Transverse colon (tissue), 4 donors: Measurements from ENCODE around the gene KLHL21. TPM values are rescaled to one million over a fixed set of nuclear protein-coding genes. Genes with fewer than 3 reads are reported as not detected.

ENCODE experiments used
- DNase-seq: peaks from one replicate; pipeline ENCODE4 v3.0.0-alpha.2; 2019
- H3K27ac ChIP-seq, 4 donors: fragments of 200-600 bp; sonication (generic); 2 replicates each; pipeline ENCODE4 v1.5.1; 2016 to 2018; ENCODE audit warnings: inconsistent platforms in 4 of 4
- H3K27me3 ChIP-seq: fragments of 200-600 bp; sonication (generic); 2 replicates; pipeline ENCODE4 v1.5.1; 2017; ENCODE audit warnings: inconsistent platforms
- H3K36me3 ChIP-seq, 4 donors: fragments of 200-600 bp; sonication (generic); 2 replicates each; pipeline ENCODE4 v1.5.1; 2017 to 2019; ENCODE audit warnings: inconsistent platforms in 4 of 4
- H3K4me1 ChIP-seq, 4 donors: fragments of 200-600 bp; sonication (generic); 2 replicates each; pipeline ENCODE4 v1.5.1; 2017 to 2020; ENCODE audit warnings: inconsistent platforms in 4 of 4
- H3K4me3 ChIP-seq, 4 donors: fragments of 200-600 bp; sonication (generic); 1 replicate in 1 of 4; 2 replicates in 3 of 4; pipeline versions ENCODE4 v1.5.1 to v1.6.1; 2017 to 2019; ENCODE audit warnings: inconsistent platforms in 4 of 4
- H3K9me3 ChIP-seq, 2 donors: fragments of 200-600 bp; sonication (generic); 2 replicates each; pipeline ENCODE4 v1.5.1; 2017 to 2019; ENCODE audit warnings: inconsistent platforms in 2 of 2
- CTCF ChIP-seq, 5 experiments: fragments of 200-600 bp in 3 of 5; fragments of 450-650 bp in 2 of 5; sonication (generic) in 3 of 5; IDR thresholded peaks; 1 replicate in 2 of 5; 2 replicates in 3 of 5; pipeline ENCODE4 v1.5.1; 2016 to 2017; ENCODE audit warnings: antibody characterized with exemption in 5 of 5, inconsistent platforms in 3 of 5, mild to moderate bottlenecking in 2 of 5, moderate library complexity in 1 of 5
- EP300 ChIP-seq: sonication (generic); formaldehyde crosslinking; IDR thresholded peaks from one replicate; pipeline ENCODE4 v1.6.1; 2017; ENCODE audit warnings: antibody characterized with exemption, low read depth
- POLR2A ChIP-seq: fragments of 450-650 bp; IDR thresholded peaks from one replicate; pipeline ENCODE4 v1.6.1; 2016; ENCODE audit warnings: antibody characterized with exemption, mild to moderate bottlenecking, moderate library complexity
- POLR2AphosphoS5 ChIP-seq, 3 donors: sonication (generic); formaldehyde crosslinking; IDR thresholded peaks; one replicate each; pipeline ENCODE4 v1.6.1; 2016; ENCODE audit warnings: antibody characterized with exemption in 3 of 3
- WGBS, 2 donors: methylation state at CpG; one replicate each; pipeline ENCODE4 v1.1.5; 2018; ENCODE audit warnings: low coverage in 1 of 2; 5-methylcytosine and 5-hydroxymethylcytosine counted together
- in situ Hi-C, 4 donors: fragments of 200-750 bp; cut with MboI; loops; one replicate each; pipeline versions ENCODE4 v1.15.0 to v1.15.1; 2017; ENCODE audit warnings: low sequenced_read_pairs in 3 of 4, low pct_ligation_motif_present in 1 of 4, low pct_unique_long_range_greater_than_20kb in 1 of 4
- intact Hi-C: fragments of 100-400 bp; cut with DNase I; formaldehyde crosslinking; loops from one replicate; pipeline ENCODE4 v1.15.1; 2023; ENCODE audit warnings: low total_unique reads
- total RNA-seq, 4 donors: library from RNA; depleted of rRNA; stranded (reverse); fragments of >200 nt; gene quantifications; one replicate each; pipeline ENCODE4 v1.1.0, GENCODE V29; 2016

Gene KLHL21
- total RNA-seq, 4 donors from 2014 or later = 23.6 to 67.7 (median 36.1) TPM

- H3K4me1 ChIP-seq = peaks cover 10 to 22% (median 17%) of the 10 kb centered on the region in 4 donors
- 88 to 100% methylated on average over 3 to 21 of the region's 21 CpGs for WGBS, 2 donors
- H3K27me3 ChIP-seq = no peaks in the 10 kb centered on the region
- H3K4me3 ChIP-seq = no peak overlapping the region
- no peak for DNase-seq
- no peaks in the 10 kb centered on the region for H3K9me3 ChIP-seq
- in situ Hi-C loops = loop anchor here in 3 of 4 donors (10.0 to 25.0 kb wide), 2 partner anchors 53 to 141 kb away; partner anchors contain the start of genes PLEKHG5 (in 3 of the 3) and ZBTB48 (in 1 of the 3)
- TF ChIP-seq POLR2AphosphoS5 (IDR thresholded peaks at IDR 0.05) (no peak), POLR2A (no peak), EP300 (no peak)
- H3K27ac ChIP-seq = no peak overlapping the region
- intact Hi-C loops = no loop called here
- peaks cover 0 to 11% (median 5%) of the 10 kb centered on the region in 4 donors for H3K36me3 ChIP-seq
Measured at GRCh38 chr1:6627841-6628545, 25.3 kb upstream of the KLHL21 start.

- Histone ChIP-seq H3K9me3 (no peaks in the 10 kb centered on the region), H3K36me3 (peaks cover 0 to 9% (median 0%) of the 10 kb centered on the region in 4 donors), H3K27me3 (no peaks in the 10 kb centered on the region), H3K27ac (no peak overlapping the region), H3K4me3 (no peak overlapping the region), H3K4me1 (peaks cover 10 to 22% (median 17%) of the 10 kb centered on the region in 4 donors)
- TF ChIP-seq POLR2AphosphoS5 (IDR thresholded peaks at IDR 0.05) = no peak
- no peak for TF ChIP-seq POLR2A
- no peak for TF ChIP-seq EP300
- no peak for TF ChIP-seq CTCF (IDR thresholded peaks at IDR 0.05)
- DNase-seq = no peak
- WGBS, 2 donors = 90 to 93% methylated on average over 3 to 9 of the region's 9 CpGs
- in situ Hi-C loops = loop anchor here in 3 of 4 donors (10.0 to 25.0 kb wide), 2 partner anchors 52 to 140 kb away; partner anchors contain the start of genes PLEKHG5 (in 3 of the 3) and ZBTB48 (in 1 of the 3)
- intact Hi-C loops = no loop called here
Measured at GRCh38 chr1:6627031-6627430, 24.4 kb upstream of the KLHL21 start.

- Histone ChIP-seq H3K36me3 (peaks cover 0 to 17% (median 4%) of the 10 kb centered on the region in 4 donors), H3K9me3 (no peaks in the 10 kb centered on the region), H3K4me1 (peaks cover 10 to 22% (median 17%) of the 10 kb centered on the region in 4 donors), H3K4me3 (peak overlapping the region; percentile 67 to 91 (median 84)), H3K27ac (peak overlapping the region; percentile 90 to 94 (median 92)), H3K27me3 (no peaks in the 10 kb centered on the region)
- peak; percentile 45 for DNase-seq
- 0 to 3% methylated on average over 3 to 29 of the region's 32 CpGs for WGBS, 2 donors
- TF ChIP-seq POLR2A = peak; percentile 6
- no peak for TF ChIP-seq EP300
- peak in 1 of 3 donors; percentile 10 for TF ChIP-seq POLR2AphosphoS5 (IDR thresholded peaks at IDR 0.05)
- in situ Hi-C loops = loop anchor here in 3 of 4 donors (10.0 to 25.0 kb wide), 2 partner anchors 51 to 138 kb away; partner anchors contain the start of genes PLEKHG5 (in 3 of the 3) and ZBTB48 (in 1 of the 3)
- intact Hi-C loops = no loop called here
Measured at GRCh38 chr1:6625584-6626149, 23.0 kb upstream of the KLHL21 start.

- no peaks in the 10 kb centered on the region for H3K27me3 ChIP-seq
- H3K4me3 ChIP-seq = peak within 1 kb of the TSS; percentile 67 to 91 (median 84)
- intact Hi-C loops (no loop called here), in situ Hi-C loops (loop anchor here in 3 of 4 donors (10.0 to 25.0 kb wide), 2 partner anchors 50 to 138 kb away; partner anchors contain the start of genes PLEKHG5 (in 3 of the 3) and ZBTB48 (in 1 of the 3))
- H3K36me3 ChIP-seq = peaks cover 0 to 19% (median 4%) of the 10 kb centered on the region in 4 donors
- peaks cover 10 to 22% (median 17%) of the 10 kb centered on the region in 4 donors for H3K4me1 ChIP-seq
- 3% methylated on average over 38 of the region's 73 CpGs; no CpG with 5 or more reads in 1 of the 2 donors for WGBS, 2 donors
- H3K27ac ChIP-seq = peak within 1 kb of the TSS; percentile 90 to 94 (median 92)
- H3K9me3 ChIP-seq = no peaks in the 10 kb centered on the region
- TF ChIP-seq POLR2A (peak; percentile 6), CTCF (IDR thresholded peaks at IDR 0.05) (no peak), EP300 (no peak), POLR2AphosphoS5 (IDR thresholded peaks at IDR 0.05) (peak in 1 of 3 donors; percentile 69)
- peak; percentile 92 for DNase-seq
Measured at GRCh38 chr1:6624710-6625583, 22.3 kb upstream of the KLHL21 start, which contains the start of gene THAP3. THAP3 (plus strand) TSS chr1:6624868; CDS start chr1:6625219, 351 bp downstream.
